OCI-LY3 (cell line): Measurements from ENCODE around the gene SLC37A2.

Experiments
- H2AFZ ChIP-seq: fragments of 200-600, 300-600 bp; shearing (Covaris generic); 2 replicates; pipeline ENCODE4 v1.6.0; 2014; ENCODE audit warnings: antibody characterized with exemption, low read depth, low read length
- H3K27ac ChIP-seq: fragments of 200-600, 300-600 bp; sonication (generic); 2 replicates; pipeline ENCODE4 v1.5.1; 2014; ENCODE audit warnings: mild to moderate bottlenecking, low read length, moderate library complexity, mixed read lengths
- H3K27me3 ChIP-seq: fragments of 200-600, 300-600 bp; sonication (generic); 2 replicates; pipeline ENCODE4 v1.6.1; 2014; ENCODE audit warnings: low read depth, low read length, mixed read lengths
- H3K36me3 ChIP-seq: fragments of 200-600, 300-600 bp; sonication (generic); replicated peaks from 2 replicates; pipeline ENCODE3; 2014; ENCODE audit warnings: low read depth, low read length, mixed read lengths
- H3K4me1 ChIP-seq: fragments of 300-600, 200-600 bp; sonication (generic); 2 replicates; pipeline ENCODE4 v1.6.1; 2014; ENCODE audit warnings: low read length, mixed read lengths
- H3K4me2 ChIP-seq: fragments of 200-600, 300-600 bp; sonication (generic); 2 replicates; pipeline ENCODE4 v1.6.1; 2014; ENCODE audit warnings: low read length, mixed read lengths
- H3K4me3 ChIP-seq: fragments of 300-600, 200-600 bp; sonication (generic); 2 replicates; pipeline ENCODE4 v1.5.1; 2014; ENCODE audit warnings: antibody characterized with exemption, mild to moderate bottlenecking, low read length, moderate library complexity
- H3K79me2 ChIP-seq: fragments of 300-600, 200-600 bp; shearing (Covaris generic); 2 replicates; pipeline ENCODE4 v1.6.1; 2014; ENCODE audit warnings: mild to moderate bottlenecking, low read length, mixed read lengths
- H3K9ac ChIP-seq: fragments of 300-600, 200-600 bp; shearing (Covaris generic); 2 replicates; pipeline ENCODE4 v1.6.0; 2014; ENCODE audit warnings: mild to moderate bottlenecking, low read length, moderate library complexity
- H3K9me3 ChIP-seq: fragments of 200-600, 300-600 bp; shearing (Covaris generic); 2 replicates; pipeline ENCODE4 v1.6.1; 2014; ENCODE audit warnings: low read length, mixed read lengths; ENCODE audit not compliant: insufficient read depth
- H4K20me1 ChIP-seq: fragments of 200-600, 300-600 bp; sonication (generic); 2 replicates; pipeline ENCODE4 v1.6.1; 2016; ENCODE audit warnings: low read length, mixed read lengths; ENCODE audit not compliant: insufficient read depth
- CTCF ChIP-seq: fragments of 200-600, 300-600 bp; sonication (generic); IDR thresholded peaks from 2 replicates; pipeline ENCODE4 v1.5.1; 2014; ENCODE audit warnings: antibody characterized with exemption, low read length, low read depth
- EZH2phosphoT487 ChIP-seq: fragments of 200-600 bp; shearing (Covaris generic); IDR thresholded peaks from 2 replicates; pipeline ENCODE4 v1.6.1; 2018; ENCODE audit warnings: antibody characterized with exemption, mixed run types, low read depth

The SLC37A2 gene

GRCh38 chr11:125083312-125084056 lies 20.4 kb downstream of the SLC37A2 start:
- Histone ChIP-seq H3K4me3 (no peak overlapping the region), H3K27me3 (no peaks in the 10 kb centered on the region), H3K4me1 (no peaks in the 10 kb centered on the region), H4K20me1 (no peaks in the 10 kb centered on the region), H3K79me2 (no peaks in the 10 kb centered on the region), H2AFZ (no peak overlapping the region), H3K36me3 (no peaks in the 10 kb centered on the region), H3K9me3 (no peaks in the 10 kb centered on the region), H3K4me2 (no peak overlapping the region), H3K9ac (no peak overlapping the region), H3K27ac (no peak overlapping the region)
- TF ChIP-seq CTCF (no peak), EZH2phosphoT487 (no peak)

- no peak overlapping the region for H3K4me3 ChIP-seq
- TF ChIP-seq EZH2phosphoT487 (no peak), CTCF (no peak)
- H3K4me2 ChIP-seq = no peak overlapping the region
- H3K27me3 ChIP-seq = no peaks in the 10 kb centered on the region
- no peak overlapping the region for H3K27ac ChIP-seq
- H3K4me1 ChIP-seq = no peaks in the 10 kb centered on the region
- H3K79me2 ChIP-seq = no peaks in the 10 kb centered on the region
- H4K20me1 ChIP-seq = no peaks in the 10 kb centered on the region
- no peak overlapping the region for H3K9ac ChIP-seq
- H2AFZ ChIP-seq = no peak overlapping the region
- H3K36me3 ChIP-seq = no peaks in the 10 kb centered on the region
- H3K9me3 ChIP-seq = no peaks in the 10 kb centered on the region
Observed at GRCh38 chr11:125084057-125084416, 20.9 kb downstream of the SLC37A2 start.

GRCh38 chr11:125084761-125085231 lies 21.7 kb downstream of the SLC37A2 start:
- H3K4me1 ChIP-seq = no peaks in the 10 kb centered on the region

More at GRCh38 chr11:125084761-125085231, 21.7 kb downstream of the SLC37A2 start:
- H3K4me2 ChIP-seq = no peak overlapping the region
- H3K27ac ChIP-seq = no peak overlapping the region
- H4K20me1 ChIP-seq = no peaks in the 10 kb centered on the region
- H3K36me3 ChIP-seq = no peaks in the 10 kb centered on the region
- H3K9ac ChIP-seq = no peak overlapping the region
- H3K4me3 ChIP-seq = no peak overlapping the region
- no peak overlapping the region for H2AFZ ChIP-seq
- H3K79me2 ChIP-seq = no peaks in the 10 kb centered on the region
- H3K27me3 ChIP-seq = no peaks in the 10 kb centered on the region
- no peaks in the 10 kb centered on the region for H3K9me3 ChIP-seq
- TF ChIP-seq EZH2phosphoT487 = no peak
- TF ChIP-seq CTCF = no peak
